Smooth muscle cell (in vitro differentiated cells): ENCODE results near the gene FAM168A. TPM values are rescaled to one million over a fixed set of nuclear protein-coding genes. Genes with fewer than 3 reads are reported as not detected.

ENCODE experiments used
- DNase-seq: peaks from one replicate; lab custom pipeline; 2025; ENCODE audit not compliant: unreplicated experiment; lab: John Stamatoyannopoulos, UW
- H2AFZ ChIP-seq: fragments of 200-600 bp; sonication (generic); 2 replicates; pipeline ENCODE4 v1.6.0; 2016; ENCODE audit warnings: antibody characterized with exemption, low read depth, mild to moderate bottlenecking
- H3F3A ChIP-seq: fragments of 200-600 bp; sonication (generic); 2 replicates; pipeline ENCODE4 v1.6.0; 2017; ENCODE audit warnings: antibody characterized with exemption, low read depth
- H3K27ac ChIP-seq: fragments of 200-600 bp; sonication (generic); 2 replicates; pipeline ENCODE4 v1.5.1; 2016; ENCODE audit warnings: low read depth, mild to moderate bottlenecking
- H3K27me3 ChIP-seq: fragments of 200-600 bp; sonication (generic); 2 replicates; pipeline ENCODE4 v1.6.1; 2016; ENCODE audit warnings: low read depth, mild to moderate bottlenecking
- H3K36me3 ChIP-seq: fragments of 200-600 bp; sonication (generic); 2 replicates; pipeline ENCODE4 v1.5.1; 2016; ENCODE audit warnings: low read depth
- H3K4me1 ChIP-seq: fragments of 200-600 bp; sonication (generic); 2 replicates; pipeline ENCODE4 v1.5.1; 2016; ENCODE audit warnings: low read depth
- H3K4me2 ChIP-seq: fragments of 200-600 bp; sonication (generic); 2 replicates; pipeline ENCODE4 v1.6.0; 2016; ENCODE audit warnings: mild to moderate bottlenecking
- H3K4me3 ChIP-seq: fragments of 200-600 bp; sonication (generic); 2 replicates; pipeline ENCODE4 v1.5.1; 2016; ENCODE audit warnings: mild to moderate bottlenecking
- H3K79me2 ChIP-seq: fragments of 200-600 bp; sonication (generic); 2 replicates; pipeline ENCODE4 v1.6.0; 2016; ENCODE audit warnings: low read depth, mild to moderate bottlenecking
- H3K9ac ChIP-seq: fragments of 200-600 bp; sonication (generic); 2 replicates; pipeline ENCODE4 v1.6.0; 2016; ENCODE audit warnings: low read depth
- H3K9me3 ChIP-seq: fragments of 200-600 bp; sonication (generic); replicated peaks from 2 replicates; pipeline ENCODE4 v1.5.1; 2016; ENCODE audit warnings: low read depth
- H4K20me1 ChIP-seq: fragments of 200-600 bp; sonication (generic); 2 replicates; pipeline ENCODE4 v1.6.0; 2016; ENCODE audit warnings: low read depth
- CTCF ChIP-seq: fragments of 200-600 bp; sonication (generic); IDR thresholded peaks from 2 replicates; pipeline ENCODE4 v1.5.1; 2017; ENCODE audit warnings: borderline replicate concordance, mild to moderate bottlenecking, antibody characterized with exemption; ENCODE audit not compliant: insufficient read depth, poor library complexity, severe bottlenecking
- WGBS: methylation state at CpG from one replicate; pipeline ENCODE4 v1.1.7; 2016; ENCODE audit warnings: low lambda C conversion rate; 5-methylcytosine and 5-hydroxymethylcytosine counted together
- polyA plus RNA-seq: library from polyadenylated mRNA; unstranded; fragments of >200 nt; fragmentation: Nextera tagmentation; extraction: Ambion mirVana; gene quantifications from 2 replicates; pipeline ENCODE4 v1.2.1, GENCODE V29; 2016
- total RNA-seq: library from RNA; depleted of rRNA; stranded (reverse); fragments of >200 nt; gene quantifications from 2 replicates; pipeline ENCODE4 v1.2.3, GENCODE V29; 2014

FAM168A gene
- total and polyA plus RNA-seq, 2 experiments from 2014 or later, result 10.8 to 32.5 TPM

DNA sequence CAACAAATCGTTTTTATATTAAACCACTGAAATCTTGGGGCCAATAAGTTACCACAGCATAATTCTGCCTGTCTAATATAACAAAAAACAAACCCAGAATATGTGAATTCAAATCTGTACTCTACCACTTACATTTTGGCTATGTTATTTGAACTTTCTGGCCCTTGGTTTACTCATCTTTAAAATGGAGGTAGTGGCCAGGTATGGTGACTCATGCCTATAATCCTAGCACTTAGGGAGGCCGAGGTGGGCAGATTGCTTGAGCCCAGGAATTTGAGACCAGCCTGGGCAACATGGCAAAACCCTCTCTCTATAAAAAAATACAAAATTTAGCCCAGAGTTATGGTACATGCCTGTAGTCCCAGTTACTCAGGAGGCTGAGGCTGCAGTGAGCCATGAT, 84.2 kb downstream of the FAM168A start:
- Histone ChIP-seq H3F3A (no peaks in the 10 kb centered on the region), H3K9ac (no peak overlapping the region), H3K27ac (no peak overlapping the region), H3K4me1 (no peaks in the 10 kb centered on the region), H3K9me3 (no peaks in the 10 kb centered on the region), H3K79me2 (peaks cover 43% of the 10 kb centered on the region), H3K4me2 (no peak overlapping the region), H4K20me1 (peaks cover 53% of the 10 kb centered on the region), H3K36me3 (no peaks in the 10 kb centered on the region), H2AFZ (no peak overlapping the region), H3K27me3 (no peaks in the 10 kb centered on the region), H3K4me3 (no peak overlapping the region)
- DNase-seq, result no peak
- 71% methylated on average over 2 of the region's 2 CpGs for WGBS
- TF ChIP-seq CTCF, result no peak

- H3F3A ChIP-seq, result no peaks in the 10 kb centered on the region
- H3K4me2 ChIP-seq, result no peak overlapping the region
- no peaks in the 10 kb centered on the region for H3K4me1 ChIP-seq
- no peaks in the 10 kb centered on the region for H3K36me3 ChIP-seq
- peaks cover 47% of the 10 kb centered on the region for H3K79me2 ChIP-seq
- no peak for DNase-seq
- H2AFZ ChIP-seq, result no peak overlapping the region
- no peak overlapping the region for H3K27ac ChIP-seq
- H3K9me3 ChIP-seq, result no peaks in the 10 kb centered on the region
- 85% methylated on average over 4 of the region's 4 CpGs for WGBS
- no peak for TF ChIP-seq CTCF
- no peak overlapping the region for H3K9ac ChIP-seq
- peaks cover 53% of the 10 kb centered on the region for H4K20me1 ChIP-seq
- no peak overlapping the region for H3K4me3 ChIP-seq
- no peaks in the 10 kb centered on the region for H3K27me3 ChIP-seq
These were observed 87.0 kb downstream of the FAM168A start for GRCh38 chr11:73510877-73511276.

DNA sequence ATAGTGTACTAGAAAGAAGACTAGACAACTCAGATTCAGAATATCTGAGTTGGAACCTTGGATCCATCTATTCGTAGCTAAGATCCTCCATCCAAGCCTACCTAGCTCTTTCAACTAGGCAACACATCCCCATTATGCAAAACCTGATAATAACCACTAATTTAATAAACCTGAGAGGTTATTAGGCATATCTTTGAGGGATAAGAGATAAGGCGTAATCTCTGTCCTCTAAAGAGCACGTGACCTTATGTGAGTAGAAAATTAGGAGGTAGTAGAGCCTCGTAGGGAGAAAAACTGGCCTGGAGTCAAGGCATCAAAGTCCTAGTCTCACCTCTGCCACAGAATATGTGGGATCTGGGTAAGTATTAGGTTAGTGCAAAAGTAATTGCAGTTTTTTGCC, 87.8 kb downstream of the FAM168A start:
- Histone ChIP-seq H3K9me3 (no peaks in the 10 kb centered on the region), H3K36me3 (no peaks in the 10 kb centered on the region), H3K27me3 (no peaks in the 10 kb centered on the region), H3K4me2 (no peak overlapping the region), H3K79me2 (peaks cover 52% of the 10 kb centered on the region), H3F3A (no peaks in the 10 kb centered on the region), H3K4me3 (no peak overlapping the region), H4K20me1 (peaks cover 53% of the 10 kb centered on the region), H3K4me1 (no peaks in the 10 kb centered on the region), H3K27ac (no peak overlapping the region), H3K9ac (no peak overlapping the region), H2AFZ (no peak overlapping the region)
- DNase-seq, result no peak
- no peak for TF ChIP-seq CTCF
- 86% methylated on average over 4 of the region's 4 CpGs for WGBS

DNA sequence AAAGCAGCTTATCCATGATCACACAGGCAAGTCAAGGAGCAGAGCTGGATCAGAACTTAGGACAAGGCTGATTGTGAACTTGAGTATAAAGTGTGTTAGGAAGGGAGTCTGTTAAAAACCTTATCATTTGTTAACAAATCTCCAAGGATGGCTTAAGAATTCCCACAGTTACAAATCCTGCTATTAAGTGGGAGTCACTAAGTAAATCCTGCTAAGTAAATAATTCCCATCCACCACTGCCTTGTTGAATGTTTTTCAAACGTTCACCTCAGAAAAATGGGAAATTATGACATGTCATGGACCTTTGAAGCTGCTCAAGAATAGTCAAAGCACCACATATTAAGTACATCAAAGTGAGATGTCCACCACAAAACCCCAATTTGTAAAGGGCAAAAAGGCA, 88.7 kb downstream of the FAM168A start:
- Histone ChIP-seq H3K4me2 (no peak overlapping the region), H3K27ac (no peak overlapping the region), H3K79me2 (peaks cover 56% of the 10 kb centered on the region), H3K27me3 (no peaks in the 10 kb centered on the region), H3K9me3 (no peaks in the 10 kb centered on the region), H3K4me3 (no peak overlapping the region), H4K20me1 (peaks cover 53% of the 10 kb centered on the region), H3K9ac (no peak overlapping the region), H3F3A (no peaks in the 10 kb centered on the region), H3K36me3 (no peaks in the 10 kb centered on the region), H2AFZ (no peak overlapping the region), H3K4me1 (no peaks in the 10 kb centered on the region)
- TF ChIP-seq CTCF, result no peak
- 14% methylated on average over 1 of the region's 1 CpG for WGBS
- DNase-seq, result no peak
